ENCODE measurements around the gene SCFD1. TPM values are rescaled to one million over a fixed set of nuclear protein-coding genes. Genes with fewer than 3 reads are reported as not detected.
"Not testable (repeated sequence)": the region's sequence is repeated elsewhere in the genome, so short reads cannot be mapped to it uniquely, and the experiment has no call there.

Gene SCFD1, protein sequence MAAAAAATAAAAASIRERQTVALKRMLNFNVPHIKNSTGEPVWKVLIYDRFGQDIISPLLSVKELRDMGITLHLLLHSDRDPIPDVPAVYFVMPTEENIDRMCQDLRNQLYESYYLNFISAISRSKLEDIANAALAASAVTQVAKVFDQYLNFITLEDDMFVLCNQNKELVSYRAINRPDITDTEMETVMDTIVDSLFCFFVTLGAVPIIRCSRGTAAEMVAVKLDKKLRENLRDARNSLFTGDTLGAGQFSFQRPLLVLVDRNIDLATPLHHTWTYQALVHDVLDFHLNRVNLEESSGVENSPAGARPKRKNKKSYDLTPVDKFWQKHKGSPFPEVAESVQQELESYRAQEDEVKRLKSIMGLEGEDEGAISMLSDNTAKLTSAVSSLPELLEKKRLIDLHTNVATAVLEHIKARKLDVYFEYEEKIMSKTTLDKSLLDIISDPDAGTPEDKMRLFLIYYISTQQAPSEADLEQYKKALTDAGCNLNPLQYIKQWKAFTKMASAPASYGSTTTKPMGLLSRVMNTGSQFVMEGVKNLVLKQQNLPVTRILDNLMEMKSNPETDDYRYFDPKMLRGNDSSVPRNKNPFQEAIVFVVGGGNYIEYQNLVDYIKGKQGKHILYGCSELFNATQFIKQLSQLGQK
- polyA plus RNA-seq (2013, experiment 1 of 2; ENCODE audit: insufficient read length): 83.9 TPM
- 77.4 TPM for polyA plus RNA-seq (2013, experiment 2 of 2; ENCODE audit: insufficient read length)

DNA sequence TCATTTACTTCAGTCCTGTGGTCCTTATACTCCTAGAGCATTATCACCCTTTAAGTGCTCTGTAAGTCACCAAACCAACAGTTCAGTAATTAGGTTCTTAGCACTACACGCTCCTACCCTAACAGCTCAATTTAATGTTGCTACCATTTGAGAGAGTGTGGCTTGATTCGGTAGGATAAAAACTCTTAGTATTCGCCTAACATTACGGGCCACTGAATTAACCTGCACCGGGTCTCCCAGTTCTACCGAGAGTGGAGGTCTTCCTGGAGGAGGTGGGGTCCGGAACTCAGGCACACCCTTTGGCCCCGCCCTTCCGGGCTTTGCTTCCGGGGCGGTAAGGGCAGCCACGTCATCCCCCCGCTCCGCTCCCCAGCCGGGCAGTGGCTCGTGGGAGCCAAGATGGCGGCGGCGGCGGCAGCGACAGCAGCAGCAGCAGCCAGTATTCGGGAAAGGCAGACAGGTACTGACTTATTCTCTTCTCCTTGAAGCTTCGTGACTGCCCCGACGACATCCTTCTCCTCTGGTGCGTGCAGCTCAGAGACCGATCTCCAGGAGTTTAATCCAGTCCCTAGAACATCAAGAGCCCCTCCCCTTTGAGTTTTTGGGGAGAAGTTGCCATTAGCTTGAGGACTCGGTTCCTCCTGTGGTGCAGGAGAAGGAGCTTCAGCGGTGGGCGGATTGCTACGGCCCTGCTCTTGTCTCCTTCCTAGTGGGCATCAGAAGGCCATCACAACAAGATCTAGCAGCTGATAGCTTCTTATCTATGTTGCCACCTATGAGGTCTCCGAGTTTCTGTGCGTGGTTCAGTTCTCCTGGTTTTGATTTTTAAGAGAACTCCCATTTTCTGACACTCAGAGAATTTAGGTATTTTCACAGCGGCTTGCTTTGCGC lies at the start of gene SCFD1:
Gene SCFD1 (plus strand): TSS at position 380 of the 891 bp plus-strand sequence. CDS start 20 bp downstream, at position 400.
- DNase-seq: peak; percentile 89

DNA sequence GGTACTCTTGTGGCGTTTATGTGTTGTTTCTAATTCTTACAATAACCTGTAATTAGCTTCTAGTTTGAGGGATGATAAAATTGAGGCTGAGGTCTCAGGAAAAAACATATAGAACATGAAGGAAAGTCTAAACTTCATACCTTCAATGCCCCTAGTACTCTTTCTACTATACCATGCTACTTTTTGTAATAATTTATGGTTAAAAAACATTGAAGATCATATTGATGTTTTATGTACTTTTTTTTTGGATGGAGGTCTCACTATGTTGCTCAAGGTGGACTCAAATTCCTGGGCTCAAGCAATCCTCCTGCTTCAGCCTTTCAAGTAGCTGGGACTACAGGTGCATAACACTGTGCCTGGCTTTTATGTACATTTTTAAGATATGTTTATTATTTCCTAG lies 49.3 kb upstream of the SCFD1 start:
- no peak for DNase-seq

DNA sequence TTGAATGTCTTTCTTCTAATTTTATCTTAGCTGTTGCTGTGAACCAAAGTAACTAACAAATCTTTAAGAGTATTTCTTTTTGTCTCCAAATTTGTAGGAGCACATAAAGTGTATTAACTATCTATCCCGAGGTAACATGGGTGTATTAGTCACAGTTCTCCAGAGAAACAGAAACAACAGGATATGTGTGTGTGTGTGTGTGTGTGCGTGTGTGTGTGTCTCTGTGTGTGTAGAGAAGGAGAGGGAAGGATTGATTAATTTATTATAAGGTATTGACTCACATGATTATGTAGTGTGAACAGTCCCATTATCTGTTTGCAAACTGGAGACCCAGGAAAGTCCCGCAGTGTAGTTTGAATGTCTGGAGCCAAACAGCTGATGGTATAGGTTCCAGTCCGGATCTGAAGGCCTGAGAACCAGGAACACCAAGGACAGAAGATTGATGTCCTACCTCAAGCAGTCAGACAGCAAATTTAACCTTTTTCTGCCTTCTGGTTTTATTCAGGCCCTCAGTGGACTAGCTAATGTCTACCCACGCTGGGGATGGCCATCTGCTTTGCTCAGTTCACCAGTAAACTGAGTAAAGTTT lies 48.8 kb upstream of the SCFD1 start:
- DNase-seq: peak; percentile 52

DNA sequence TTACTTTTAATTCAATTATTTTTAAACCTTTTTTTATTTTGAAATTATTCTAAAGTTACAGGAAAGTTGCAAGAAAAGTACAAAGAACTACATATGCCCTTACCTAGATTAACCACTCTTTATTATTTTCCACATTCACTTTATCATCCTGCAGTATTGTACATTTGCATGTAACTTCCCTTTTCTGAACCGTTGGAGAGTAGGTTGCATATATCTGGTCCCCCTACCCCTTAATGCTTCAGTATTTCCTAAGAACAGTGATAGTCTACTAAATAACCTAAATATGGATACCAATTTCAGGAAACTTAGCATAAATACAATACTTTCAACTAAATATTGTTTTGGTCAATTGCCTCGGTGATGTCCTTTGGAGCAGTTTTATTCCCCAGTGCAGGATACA lies 48.2 kb upstream of the SCFD1 start:
- no peak for DNase-seq

DNA sequence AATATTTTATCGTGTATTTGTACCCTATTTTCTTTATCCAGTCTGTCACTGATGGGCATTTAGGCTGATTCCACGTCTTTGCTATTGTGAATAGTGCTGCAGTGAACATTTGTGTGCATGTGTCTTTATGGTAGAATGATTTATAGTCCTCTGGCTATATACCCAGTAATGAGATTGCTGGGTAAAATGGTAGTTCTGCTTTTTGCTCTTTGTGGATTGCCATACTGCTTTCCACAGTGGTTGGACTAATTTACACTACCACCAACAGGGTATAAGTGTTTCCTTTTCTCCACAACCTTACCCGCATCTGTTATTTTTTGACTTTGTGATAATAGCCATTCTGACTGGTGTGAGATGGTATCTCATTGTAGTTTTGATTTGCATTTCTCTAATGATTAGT lies 47.3 kb upstream of the SCFD1 start:
- not testable (repeated sequence) for DNase-seq

DNA sequence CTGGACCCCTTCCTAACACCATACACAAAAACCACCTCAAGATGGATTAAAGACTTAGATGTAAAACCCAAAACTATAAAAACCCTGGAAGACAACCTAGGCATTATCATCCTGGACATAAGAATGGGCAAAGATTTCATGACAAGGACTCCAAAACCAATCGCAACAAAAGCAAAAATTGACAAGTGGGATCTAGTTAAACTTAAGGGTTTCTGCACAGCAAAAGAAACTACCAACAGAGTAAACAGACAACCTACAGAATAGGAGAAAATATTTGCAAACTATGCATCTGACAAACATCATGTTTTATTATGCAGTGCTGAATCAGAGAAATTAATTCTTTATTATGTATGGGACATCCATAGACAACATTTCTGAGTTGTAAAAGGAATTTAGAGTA lies 45.8 kb upstream of the SCFD1 start:
- not testable (repeated sequence) for DNase-seq

DNA sequence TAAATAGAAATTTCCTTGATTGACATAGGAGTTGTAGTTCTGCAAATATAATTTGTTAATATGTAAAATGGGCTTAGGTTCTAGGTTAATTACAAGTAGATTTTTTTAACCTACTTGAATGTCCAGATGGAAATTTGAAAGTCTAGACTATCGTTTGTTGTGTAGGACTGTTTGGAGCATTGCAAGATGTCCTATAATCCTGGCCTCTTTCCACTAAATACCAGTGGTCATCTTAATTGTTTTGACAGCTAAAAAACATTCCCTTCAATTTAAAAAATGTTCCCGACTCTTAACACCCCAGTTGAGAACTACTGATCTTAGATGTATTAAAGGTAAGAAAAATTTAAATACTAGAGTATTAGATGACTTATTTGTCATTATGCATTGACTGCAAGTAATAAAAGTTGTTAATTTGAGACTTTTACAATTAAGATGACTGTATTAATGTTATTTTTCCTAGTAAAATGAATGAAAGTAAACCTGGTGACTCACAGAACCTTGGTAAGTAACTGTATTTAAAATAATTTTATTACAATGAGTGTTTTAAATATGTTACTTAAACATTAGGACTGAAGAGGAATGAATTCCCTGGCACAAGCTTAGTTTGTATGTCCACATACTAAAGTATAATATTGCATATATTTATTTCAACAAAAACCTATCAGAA lies 41.4 kb upstream of the SCFD1 start:
- DNase-seq: no peak

DNA sequence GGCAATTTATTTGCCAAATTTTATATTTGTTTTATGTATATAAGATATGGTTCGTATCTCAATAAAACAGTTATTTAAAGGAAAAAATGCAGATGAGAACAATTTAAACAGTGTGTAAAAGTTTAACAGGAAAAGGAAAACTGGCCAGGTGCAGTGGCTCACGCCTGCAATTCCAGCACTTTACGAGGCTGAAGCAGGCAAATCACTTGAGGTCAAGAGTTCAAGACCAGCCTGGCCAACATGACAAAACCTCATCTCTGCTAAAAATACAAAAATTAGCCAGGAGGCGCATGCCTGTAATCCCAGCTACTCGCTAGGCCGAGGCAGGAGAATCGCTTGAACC lies 40.9 kb upstream of the SCFD1 start:
- no peak for DNase-seq

DNA sequence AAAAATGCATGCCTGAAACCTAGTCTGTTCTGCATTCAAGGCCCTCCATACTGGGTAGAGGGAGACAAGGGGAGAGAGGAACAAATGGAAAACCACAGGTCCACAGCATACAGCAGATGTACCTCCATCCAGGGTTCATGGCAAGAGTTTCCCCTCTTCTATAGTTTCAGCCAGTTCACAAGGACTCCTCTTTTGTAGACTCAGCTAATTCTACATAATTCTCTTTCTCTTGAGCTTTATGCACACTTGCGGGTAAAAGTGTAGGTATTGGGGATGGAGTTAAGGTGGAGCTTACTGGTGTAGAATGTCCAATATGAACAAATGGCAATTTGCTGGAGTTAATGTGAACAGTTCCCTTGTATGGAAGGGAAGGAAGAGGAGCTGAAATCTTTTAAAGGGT lies 39.7 kb upstream of the SCFD1 start:
- no peak for DNase-seq

DNA sequence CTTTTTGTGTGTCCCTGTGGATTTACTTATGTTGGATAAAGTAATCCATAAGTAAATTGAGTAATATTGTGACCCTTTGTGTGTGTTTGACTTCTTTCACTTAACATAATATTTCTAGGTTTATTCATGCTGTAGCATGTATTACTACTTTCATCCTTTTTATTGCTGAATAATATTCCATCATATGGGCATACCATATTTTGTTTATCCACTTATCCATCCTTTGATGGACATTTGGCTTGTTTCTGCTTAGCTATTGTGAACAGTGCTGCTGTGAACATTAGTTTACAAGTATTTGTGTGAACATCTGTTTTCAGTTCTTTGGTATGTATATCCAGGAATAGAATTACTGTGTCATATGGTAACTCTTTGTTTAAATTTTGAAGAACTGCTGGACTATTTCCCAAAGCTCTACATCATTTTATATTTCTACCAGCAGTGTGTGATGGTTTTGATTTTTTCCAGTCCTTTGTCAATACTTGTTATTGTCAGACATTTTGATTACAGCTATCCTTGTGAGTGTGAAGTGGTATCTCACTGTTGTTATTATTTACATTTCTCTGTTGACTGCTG lies 38.0 kb upstream of the SCFD1 start:
- DNase-seq: no peak

DNA sequence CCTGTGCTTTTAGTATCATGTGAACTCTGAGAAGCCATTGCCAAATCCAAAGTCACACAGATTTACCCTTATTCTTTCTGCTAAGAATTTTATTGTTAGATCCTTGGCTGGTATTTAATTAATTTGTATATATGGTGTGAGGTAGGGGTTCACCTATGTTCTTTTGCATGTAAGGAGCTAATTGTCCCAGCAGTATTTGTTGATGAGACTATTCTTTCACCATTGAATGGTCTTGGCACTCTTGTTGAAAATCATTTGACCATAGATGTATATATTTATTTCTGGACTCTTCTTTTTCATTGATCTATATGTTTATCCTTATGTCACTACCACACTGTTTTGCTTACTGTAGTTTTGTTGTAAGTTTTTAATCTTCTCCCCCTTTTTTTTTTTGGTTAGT lies 36.9 kb upstream of the SCFD1 start:
- DNase-seq: no peak

DNA sequence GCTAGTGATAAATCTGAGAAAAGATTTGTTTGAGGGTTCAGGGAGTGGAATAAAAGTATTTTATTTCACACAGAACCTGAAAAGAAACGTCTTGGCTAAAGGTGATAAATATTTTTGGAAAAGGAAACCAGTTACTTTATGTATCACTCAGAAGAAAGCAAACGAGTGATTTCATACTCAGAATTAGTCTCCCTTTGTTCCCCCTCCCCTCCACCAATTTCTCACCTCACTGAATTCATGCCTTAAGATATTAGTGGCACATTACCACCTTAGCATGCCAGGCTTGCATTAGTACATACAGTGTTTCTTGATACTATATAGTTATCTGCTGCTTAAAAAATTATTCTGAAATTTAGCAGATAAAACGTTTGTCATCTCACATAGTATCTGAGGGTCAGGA lies 35.0 kb upstream of the SCFD1 start:
- no peak for DNase-seq

DNA sequence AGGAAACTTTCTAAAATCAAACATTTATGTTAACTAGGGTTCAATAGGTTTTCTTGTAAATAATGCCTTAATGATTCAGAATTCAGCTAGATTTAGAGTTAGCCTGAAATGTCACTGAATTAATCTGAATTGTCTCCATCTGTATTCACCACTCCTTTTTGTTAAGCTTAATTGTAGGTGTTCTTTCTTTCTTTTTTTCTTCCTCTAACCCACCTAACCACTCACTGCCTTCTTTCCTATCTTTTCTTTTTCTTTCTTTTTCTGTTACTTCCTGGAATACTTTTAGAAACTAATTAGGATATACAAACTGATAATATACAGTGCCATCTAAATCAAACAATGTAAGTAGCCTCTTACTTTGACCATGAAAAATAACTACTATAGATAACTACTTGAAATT lies 33.2 kb upstream of the SCFD1 start:
- DNase-seq: no peak

DNA sequence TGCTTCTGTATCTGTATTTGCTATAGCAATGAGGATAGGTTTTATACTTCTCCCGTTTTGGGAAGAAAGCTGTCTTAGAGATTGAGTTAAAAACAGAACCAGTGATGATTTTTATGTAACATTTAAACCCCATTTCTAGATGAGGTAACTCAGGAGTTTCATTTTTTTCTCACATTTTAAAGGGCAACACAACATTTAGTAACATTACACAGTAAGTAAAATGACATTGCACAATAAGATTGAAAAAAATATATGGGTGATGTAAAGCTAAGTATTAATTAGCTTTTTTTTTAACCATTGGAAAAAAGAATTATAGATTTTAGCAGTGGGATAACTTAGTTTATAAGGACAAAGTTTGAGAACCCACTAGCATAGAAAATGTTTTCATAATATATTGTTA lies 25.2 kb upstream of the SCFD1 start:
- DNase-seq: no peak

DNA sequence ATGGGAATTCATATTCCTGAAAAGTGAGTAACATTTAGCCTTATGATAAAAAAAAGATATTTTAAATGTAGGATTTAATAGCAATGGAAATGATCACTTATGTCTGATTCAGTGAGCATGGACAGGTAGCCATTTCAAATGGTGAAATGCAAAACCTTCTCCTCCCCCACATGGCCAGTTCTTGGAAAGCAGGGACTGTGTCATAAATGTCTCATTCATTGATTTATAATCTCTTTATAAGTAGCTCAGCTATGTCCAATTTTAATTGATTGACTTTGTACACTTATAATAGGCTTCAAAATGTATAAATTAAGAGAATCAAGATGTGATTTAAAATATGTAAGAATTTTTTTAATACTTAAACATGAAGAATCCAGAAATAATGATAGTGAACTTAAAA lies 24.6 kb upstream of the SCFD1 start:
- DNase-seq: no peak

DNA sequence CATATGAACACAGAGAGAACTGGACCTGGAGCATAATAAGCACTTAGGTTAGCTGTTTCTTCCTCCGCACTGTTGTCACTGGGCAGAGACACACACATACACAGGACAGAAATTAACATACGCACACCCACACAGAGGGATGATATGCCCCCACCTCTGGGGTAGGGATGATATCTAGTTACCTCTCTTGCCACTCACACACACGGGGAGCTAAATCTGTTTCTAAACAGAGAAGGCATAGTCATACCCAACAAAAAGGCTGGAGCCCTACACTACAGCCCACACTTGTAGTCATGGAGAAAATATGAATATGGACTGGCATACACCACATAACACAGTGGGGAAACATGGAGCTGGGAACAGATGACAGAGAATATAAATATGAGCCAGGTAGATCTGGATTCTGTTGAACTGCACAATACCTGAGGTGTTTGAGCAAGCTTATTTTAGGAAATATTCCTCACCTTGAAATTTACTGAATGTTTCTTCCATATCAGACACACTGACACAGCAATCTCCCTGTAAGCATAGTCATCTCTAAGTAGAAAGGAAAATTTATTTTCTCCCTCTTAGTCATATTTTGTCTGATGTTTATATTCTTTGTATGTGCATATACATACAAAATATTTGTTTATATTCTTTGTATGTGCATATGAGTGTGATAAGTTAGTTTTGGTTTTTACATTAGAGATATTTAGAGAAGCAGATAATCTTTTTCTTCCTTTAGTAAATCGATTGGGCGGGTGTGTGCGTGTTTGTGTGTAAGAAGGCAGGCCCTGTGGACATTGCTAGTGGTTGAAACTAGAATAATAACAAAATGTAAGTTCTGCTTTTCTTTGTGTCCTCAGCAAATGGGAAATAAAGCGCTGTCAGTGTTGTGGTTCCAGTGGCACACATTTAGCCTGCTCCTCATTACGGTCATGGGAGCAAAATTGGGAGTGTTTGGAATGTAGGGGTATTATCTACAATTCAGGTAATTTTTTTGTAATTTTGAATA lies 20.9 kb upstream of the SCFD1 start:
- DNase-seq: no peak

DNA sequence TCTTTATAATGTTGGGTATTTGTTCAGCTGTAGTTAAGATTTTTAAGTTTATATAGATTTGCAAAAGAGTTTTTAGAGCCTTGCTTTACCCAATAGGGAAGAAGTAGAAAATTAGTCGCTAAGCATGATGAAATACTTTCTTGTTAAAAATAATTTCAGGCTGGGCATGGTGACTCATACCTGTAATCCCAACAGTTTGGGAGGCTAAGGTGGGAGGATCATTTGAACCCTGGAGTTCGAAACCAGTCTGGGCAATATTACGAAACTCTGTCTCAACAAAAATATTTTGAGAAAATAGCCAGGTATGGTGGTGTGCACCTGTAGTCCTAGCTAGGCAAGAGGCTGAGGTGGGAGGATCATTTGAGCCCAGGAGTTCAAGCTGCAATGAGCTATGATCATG lies 18.7 kb upstream of the SCFD1 start:
- no peak for DNase-seq

DNA sequence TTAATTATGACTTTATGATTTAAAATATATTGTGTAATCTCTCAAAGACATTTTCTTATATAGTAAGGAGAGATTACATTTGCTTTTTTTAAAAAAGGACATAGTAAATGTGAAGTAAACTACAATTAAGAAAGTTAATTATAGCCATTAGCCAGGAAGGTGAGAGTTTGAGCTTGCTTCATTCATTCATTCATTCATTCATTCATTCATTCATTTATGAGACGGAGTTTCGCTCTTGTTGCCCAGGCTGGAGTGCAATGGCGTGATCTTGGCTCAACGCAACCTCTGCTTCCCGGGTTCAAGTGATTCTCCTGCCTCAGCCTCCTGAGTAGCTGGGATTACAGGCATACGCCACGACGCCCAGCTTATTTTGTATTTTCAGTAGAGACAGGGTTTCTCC lies 17.4 kb upstream of the SCFD1 start:
- not testable (repeated sequence) for DNase-seq

DNA sequence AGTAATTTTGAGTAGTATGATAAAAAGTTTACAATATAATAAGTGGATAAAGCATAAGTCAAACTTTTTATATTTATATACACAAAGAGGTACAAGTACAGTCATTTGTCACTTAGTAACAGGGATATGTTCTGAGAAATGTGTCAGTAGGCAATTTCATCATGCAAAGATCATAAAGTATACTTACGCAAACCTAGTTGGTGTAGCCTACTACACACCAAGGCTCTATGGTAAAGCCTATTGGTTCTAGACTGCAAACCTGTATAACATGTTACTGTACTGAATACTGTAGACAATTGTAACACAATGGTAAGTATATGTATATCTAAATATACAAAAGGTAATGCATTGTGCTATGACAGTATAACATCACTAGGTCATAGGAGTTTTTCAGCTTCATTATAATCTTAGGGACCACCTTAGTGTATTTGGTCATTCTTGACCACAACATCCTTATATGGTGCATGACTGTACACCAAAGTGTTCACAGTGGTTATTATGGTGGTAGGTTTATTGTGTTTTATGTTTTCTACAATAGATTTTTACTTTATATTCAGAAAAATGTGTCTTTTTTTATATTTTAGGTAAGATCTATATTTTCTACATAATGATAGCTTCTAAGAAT lies 14.9 kb upstream of the SCFD1 start:
- peak; percentile 49 for DNase-seq

DNA sequence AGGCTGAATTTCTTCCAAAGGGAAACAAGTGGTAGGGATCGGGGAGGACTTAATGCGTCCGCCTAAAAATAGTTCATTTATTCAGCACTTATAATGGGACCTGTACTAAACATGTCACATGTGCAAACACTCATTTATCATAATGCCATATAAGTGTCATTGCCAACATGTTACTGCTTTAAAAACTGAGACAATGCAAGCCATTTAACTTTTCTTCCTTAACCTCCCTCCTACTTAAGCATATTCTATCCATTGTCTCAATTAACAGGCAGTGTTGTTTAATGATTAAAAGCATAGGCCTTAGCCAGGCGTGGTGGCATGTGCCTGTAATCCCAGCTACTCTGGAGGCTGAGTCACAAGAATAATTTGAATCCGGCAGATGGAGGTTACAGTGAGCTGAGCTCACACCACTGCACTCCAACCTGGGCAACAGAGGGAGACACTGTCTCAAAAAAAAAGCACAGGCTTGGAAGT lies 13.5 kb upstream of the SCFD1 start:
- peak; percentile 59 for DNase-seq

Measured in fibroblast of skin of abdomen (primary cell).